ENCODE data around the gene TARS1. TPM values are rescaled to one million over a fixed set of nuclear protein-coding genes. Genes with fewer than 3 reads are reported as not detected.
A peak's percentile ranks its signal among the peaks of the same experiment; 100 is the strongest.

TARS1 gene
- total and polyA plus RNA-seq, 10 of the 15 experiments (the other 5 are each of a cell fraction or from before 2014, with no cell fraction given), result 163 to 350 (median 228) TPM

GRCh38 chr5:33423018-33423630 is 17.6 kb upstream of the TARS1 start:
- H3K4me3 ChIP-seq, result no peak overlapping the region
- no peaks in the 10 kb centered on the region for H4K20me1 ChIP-seq (ENCODE audit: control insufficient read depth, insufficient read depth)
- intact Hi-C loops (cut with micrococcal nuclease; ENCODE audit: unreplicated experiment), result loop anchor here (1.0 to 5.0 kb wide), 2 partner anchors 714 to 801 kb away; no protein-coding TSS in a partner anchor
- BruUV-seq (replicated peaks), result no TSS peak
- SMC1A ChIA-PET (ENCODE audit: uncharacterized antibody, unreplicated experiment), result interaction anchor here (0.7 to 2.4 kb wide), 4 partner anchors 13 to 1073 kb away, joined by 3 to 7 read pairs (median 3); no protein-coding TSS in a partner anchor
- no peak overlapping the region for H3K9ac ChIP-seq (ENCODE audit: control insufficient read depth, insufficient read depth, low read length)
- RAD21 ChIA-PET (ENCODE audit: unreplicated experiment), result interaction anchor here (0.8 to 1.6 kb wide), 3 partner anchors 123 to 512 kb away, joined by 3 to 4 read pairs (median 4); no protein-coding TSS in a partner anchor
- POLR2A ChIA-PET, result no interaction called here
- ATAC-seq, result peak; percentile 61
- H3K9me3 ChIP-seq (replicated peaks; ENCODE audit: control insufficient read depth, insufficient read depth, low read length), result no peaks in the 10 kb centered on the region
- CTCF ChIA-PET, result interaction anchor here (0.6 to 1.8 kb wide), 12 partner anchors 8 to 1417 kb away, joined by 3 to 7 read pairs (median 3); no protein-coding TSS in a partner anchor
- no peaks in the 10 kb centered on the region for H3K79me2 ChIP-seq (ENCODE audit: control insufficient read depth, insufficient read depth, low read length)
- no peaks in the 10 kb centered on the region for H3K4me1 ChIP-seq (ENCODE audit: control insufficient read depth, insufficient read depth, low read length)
- H3K27ac ChIP-seq (ENCODE audit: control insufficient read depth, insufficient read depth), result no peak overlapping the region
- FAIRE-seq, result peak; percentile 41
- no peak overlapping the region for H2AFZ ChIP-seq (ENCODE audit: control insufficient read depth, low read depth, low read length)
- no peak overlapping the region for H3K4me2 ChIP-seq (ENCODE audit: control insufficient read depth, insufficient read depth)
- H3K36me3 ChIP-seq (ENCODE audit: control insufficient read depth in 2 of 2, insufficient read depth in 2 of 2, low read length in 1 of 2), result no peaks in the 10 kb centered on the region
- no peaks in the 10 kb centered on the region for H3K27me3 ChIP-seq (replicated peaks in 1 of 2; ENCODE audit: control insufficient read depth in 2 of 2, insufficient read depth in 2 of 2, low read length in 1 of 2)
- TF ChIP-seq ZNF217 (IDR thresholded peaks at IDR 0.05), result no peak
- TF ChIP-seq ZNF384 (IDR thresholded peaks at IDR 0.05; ENCODE audit: borderline replicate concordance, low read depth, low read length), result peak; percentile 45; the same call in 1 of the 2 replicates
- peak; percentile 57 for TF ChIP-seq RAD21 (IDR thresholded peaks at IDR 0.05; ENCODE audit: insufficient read depth, low read depth, low read length)
- TF ChIP-seq CTCF (IDR thresholded peaks at IDR 0.05 in 2 of 3, conservative IDR thresholded peaks at IDR 0.05 in 1 of 3; ENCODE audit: control insufficient read depth in 2 of 3, extremely low read depth in 1 of 3, insufficient read depth in 1 of 3, low read depth in 3 of 3, low read length in 3 of 3), result peak; percentile 26 to 51 (median 33); a peak in 4 of 6 replicates
- TF ChIP-seq, protein P1, sequence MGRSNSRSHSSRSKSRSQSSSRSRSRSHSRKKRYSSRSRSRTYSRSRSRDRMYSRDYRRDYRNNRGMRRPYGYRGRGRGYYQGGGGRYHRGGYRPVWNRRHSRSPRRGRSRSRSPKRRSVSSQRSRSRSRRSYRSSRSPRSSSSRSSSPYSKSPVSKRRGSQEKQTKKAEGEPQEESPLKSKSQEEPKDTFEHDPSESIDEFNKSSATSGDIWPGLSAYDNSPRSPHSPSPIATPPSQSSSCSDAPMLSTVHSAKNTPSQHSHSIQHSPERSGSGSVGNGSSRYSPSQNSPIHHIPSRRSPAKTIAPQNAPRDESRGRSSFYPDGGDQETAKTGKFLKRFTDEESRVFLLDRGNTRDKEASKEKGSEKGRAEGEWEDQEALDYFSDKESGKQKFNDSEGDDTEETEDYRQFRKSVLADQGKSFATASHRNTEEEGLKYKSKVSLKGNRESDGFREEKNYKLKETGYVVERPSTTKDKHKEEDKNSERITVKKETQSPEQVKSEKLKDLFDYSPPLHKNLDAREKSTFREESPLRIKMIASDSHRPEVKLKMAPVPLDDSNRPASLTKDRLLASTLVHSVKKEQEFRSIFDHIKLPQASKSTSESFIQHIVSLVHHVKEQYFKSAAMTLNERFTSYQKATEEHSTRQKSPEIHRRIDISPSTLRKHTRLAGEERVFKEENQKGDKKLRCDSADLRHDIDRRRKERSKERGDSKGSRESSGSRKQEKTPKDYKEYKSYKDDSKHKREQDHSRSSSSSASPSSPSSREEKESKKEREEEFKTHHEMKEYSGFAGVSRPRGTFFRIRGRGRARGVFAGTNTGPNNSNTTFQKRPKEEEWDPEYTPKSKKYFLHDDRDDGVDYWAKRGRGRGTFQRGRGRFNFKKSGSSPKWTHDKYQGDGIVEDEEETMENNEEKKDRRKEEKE (IDR thresholded peaks at IDR 0.05), result no peak
- in situ Hi-C loops (cut with MboI), result no loop called here
- WGBS (ENCODE audit: insufficient coverage, insufficient replicate concordance, low lambda C conversion rate, missing lambda C conversion rate), result 0% methylated on average over 3 of the region's 3 CpGs
- no peak for DNase-seq (ENCODE audit: low read depth, low spot score)
